ENCODE results near the gene MTRF1. TPM values are rescaled to one million over a fixed set of nuclear protein-coding genes. Genes with fewer than 3 reads are reported as not detected.
"Not testable (repeated sequence)": the region's sequence is repeated elsewhere in the genome, so short reads cannot be mapped to it uniquely, and the experiment has no call there.

Gene MTRF1
- total RNA-seq, 1 experiment from 2014 or later: 9.6 TPM

GRCh38 chr13:41282129-41282571, 18.8 kb upstream of the MTRF1 start:
- DNase-seq (ENCODE audit: low read depth): peak; percentile 43

DNA sequence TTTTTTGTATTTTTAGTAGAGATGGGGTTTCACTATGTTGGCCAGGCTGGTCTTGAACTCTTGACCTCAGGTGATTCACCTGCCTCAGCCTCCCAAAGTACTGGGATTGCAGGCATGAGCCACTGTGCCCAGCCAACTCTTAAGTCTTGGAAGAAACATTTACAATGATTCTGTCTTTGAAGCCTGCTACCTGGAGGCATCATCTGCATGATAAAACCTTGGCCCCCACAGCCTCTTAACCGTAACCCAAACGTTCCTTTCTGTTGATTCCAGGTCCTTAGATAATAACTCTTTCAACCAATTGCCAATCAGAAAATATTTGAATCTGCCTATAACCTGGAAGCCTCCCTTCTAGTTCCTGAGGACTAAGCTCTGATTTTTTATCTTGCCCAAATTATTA, 15.8 kb upstream of the MTRF1 start:
- DNase-seq (ENCODE audit: low read depth): not testable (repeated sequence)

DNA sequence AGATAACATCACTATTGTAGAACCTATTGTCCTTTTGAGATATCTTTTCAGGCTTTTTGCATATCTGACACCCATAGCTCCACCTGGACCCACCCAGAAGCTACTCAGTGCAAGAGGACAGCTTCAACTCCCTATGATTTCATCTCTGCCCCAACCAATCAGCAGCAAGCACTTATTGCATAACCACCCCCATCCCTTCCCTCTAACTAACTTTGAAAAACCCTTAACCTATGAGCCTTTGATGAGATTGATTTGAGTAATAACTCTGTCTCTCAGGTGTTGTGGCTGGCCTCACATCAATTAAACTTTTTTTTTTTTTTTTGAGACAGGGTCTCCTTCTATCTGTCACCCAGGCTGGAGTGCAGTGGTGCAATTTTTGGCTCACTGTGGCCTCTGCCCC, 13.4 kb upstream of the MTRF1 start:
- no peak for DNase-seq (ENCODE audit: low read depth)

GRCh38 chr13:41274881-41275280, 11.5 kb upstream of the MTRF1 start:
- DNase-seq (ENCODE audit: low read depth): no peak

DNA sequence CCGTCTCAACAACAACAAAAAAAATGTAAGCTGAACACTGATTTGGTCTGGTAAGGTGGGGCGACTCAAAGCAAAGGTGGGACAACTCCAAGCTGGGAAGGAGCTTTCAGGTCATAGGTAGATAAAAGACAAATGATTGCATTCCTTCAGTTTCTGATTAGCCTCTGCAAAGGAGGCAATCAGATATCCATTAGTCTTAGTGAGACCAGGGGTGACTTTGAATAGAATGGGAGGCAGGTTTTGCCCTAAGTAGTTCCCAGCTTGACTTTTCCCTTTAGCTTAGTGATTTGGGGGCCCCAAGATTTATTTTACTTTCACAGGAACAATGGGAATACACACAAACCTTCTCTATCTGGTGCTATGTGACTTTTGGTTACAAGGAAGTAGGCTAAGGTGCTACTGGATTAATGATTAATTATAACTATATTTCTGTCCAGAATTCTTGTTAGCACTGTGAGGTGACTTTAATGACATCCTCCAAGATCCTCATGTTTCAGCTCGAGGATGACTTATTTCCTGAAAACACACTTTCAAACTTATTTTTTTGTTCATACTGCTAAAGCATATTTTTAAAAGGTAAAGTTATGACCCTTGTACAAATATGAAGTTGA, 10.6 kb upstream of the MTRF1 start:
- no peak for DNase-seq (ENCODE audit: low read depth)

GRCh38 chr13:41271456-41272285, 8.3 kb upstream of the MTRF1 start:
- no peak for DNase-seq (ENCODE audit: low read depth)

GRCh38 chr13:41268764-41269163, 5.4 kb upstream of the MTRF1 start:
- peak; percentile 51 for DNase-seq (ENCODE audit: low read depth)

DNA sequence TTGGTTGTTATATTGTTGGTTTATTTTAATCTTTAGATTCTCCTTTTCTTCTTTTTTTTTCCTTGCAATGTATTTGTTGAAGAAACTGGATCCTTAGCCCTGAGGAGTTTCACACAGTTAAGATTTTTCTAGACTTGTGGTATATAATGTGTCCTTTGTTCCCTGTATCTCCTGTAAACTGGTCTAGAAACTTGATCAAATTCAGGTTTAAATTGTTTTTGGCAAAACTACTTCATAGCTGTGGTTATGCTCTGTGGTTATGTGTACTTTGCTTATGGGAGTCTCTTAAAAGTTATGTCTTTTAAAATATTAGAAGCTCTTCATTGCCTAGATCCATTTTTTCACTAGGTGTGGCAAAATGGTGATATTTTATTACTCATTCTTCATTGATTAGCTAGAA, 3.7 kb upstream of the MTRF1 start:
- peak; percentile 42 for DNase-seq (ENCODE audit: low read depth)

DNA sequence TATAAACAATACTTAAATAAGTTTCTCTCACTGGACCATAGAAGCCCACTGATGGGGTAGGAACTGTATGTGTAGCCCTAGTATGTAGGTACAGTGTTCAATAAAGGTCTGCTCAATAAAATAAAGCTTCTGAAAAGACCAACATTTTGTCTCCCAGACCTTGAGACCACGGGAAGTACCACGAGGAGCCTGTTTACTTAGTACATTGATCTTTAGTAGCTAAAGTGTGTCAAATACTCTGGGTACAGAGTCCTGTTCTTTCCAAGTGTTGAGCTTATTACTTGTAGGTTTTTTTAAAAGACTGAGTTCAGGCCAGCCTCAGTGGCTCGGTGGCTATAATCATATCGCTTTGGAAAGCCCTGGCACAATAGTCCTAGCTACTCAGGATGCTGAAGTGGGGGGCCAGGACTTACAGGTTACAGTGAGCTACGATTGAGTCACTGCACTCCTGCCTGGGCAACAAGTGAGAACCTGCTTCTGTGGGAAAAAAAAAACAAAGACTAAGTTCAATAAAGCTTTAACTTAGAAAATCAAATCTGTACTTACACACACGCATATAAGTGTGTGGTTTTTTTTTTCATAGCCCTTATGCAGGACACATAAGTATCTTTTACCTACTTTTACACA, 3.4 kb downstream of the MTRF1 start:
- DNase-seq (ENCODE audit: low read depth): no peak

- DNase-seq (ENCODE audit: low read depth): no peak
Observed at GRCh38 chr13:41257535-41257934, 5.8 kb downstream of the MTRF1 start.

GRCh38 chr13:41254902-41255301, 8.5 kb downstream of the MTRF1 start:
- DNase-seq (ENCODE audit: low read depth): no peak

- no peak for DNase-seq (ENCODE audit: low read depth)
Observed at GRCh38 chr13:41250993-41251392, 12.4 kb downstream of the MTRF1 start.

DNA sequence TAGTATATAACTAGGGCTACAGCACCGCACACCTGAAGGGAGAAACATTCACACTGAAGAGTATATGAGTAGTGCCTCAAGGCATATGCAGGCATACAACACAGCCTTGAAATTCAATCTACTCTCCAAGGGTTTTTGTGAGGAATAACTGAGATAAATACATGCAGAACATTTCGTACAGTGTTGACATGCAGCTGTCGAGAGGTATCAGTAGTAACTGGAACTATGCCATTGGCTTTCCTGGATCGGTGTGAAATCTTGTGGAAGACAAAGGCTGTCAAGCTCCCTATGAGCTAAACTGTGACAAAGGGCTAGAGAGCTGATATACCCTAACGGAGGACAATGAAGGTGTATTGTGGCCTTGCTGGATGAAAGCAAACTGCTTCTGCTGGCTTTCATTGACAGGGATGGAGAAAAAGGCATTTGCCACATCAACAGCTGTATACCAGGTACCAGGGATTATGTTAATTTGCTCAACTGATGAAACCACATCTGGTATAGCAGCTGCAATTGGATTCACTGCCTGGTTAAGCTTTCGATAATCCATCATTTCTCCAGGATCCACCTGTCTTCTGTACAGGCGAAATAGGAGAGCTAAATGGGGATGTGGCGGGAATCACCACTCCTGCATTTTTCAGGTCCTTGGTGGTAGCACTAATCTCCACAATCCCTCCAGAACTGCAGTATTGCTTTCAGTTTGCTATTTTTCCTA, 16.3 kb downstream of the MTRF1 start:
- DNase-seq (ENCODE audit: low read depth): no peak

GRCh38 chr13:41244556-41244955, 18.8 kb downstream of the MTRF1 start:
- no peak for DNase-seq (ENCODE audit: low read depth)

DNA sequence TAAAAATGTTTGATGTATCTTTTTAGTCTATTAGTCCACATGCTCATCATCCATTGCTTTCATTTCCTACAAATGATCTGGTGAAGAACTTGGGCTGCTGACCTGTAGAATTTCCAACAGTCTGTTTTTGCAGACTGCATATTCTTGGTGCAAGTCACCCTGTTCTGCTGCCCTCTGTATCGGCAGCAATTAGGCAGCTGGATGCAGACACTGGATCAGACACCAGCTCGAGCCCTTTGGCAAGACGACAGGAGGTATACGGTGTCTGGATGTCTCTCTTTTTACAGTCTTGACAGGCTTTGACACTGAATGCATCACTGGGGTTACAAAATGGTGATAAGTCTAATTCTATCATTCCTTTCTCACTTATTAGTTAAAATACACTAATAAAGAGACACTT, 21.8 kb downstream of the MTRF1 start:
- no peak for DNase-seq (ENCODE audit: low read depth)

DNA sequence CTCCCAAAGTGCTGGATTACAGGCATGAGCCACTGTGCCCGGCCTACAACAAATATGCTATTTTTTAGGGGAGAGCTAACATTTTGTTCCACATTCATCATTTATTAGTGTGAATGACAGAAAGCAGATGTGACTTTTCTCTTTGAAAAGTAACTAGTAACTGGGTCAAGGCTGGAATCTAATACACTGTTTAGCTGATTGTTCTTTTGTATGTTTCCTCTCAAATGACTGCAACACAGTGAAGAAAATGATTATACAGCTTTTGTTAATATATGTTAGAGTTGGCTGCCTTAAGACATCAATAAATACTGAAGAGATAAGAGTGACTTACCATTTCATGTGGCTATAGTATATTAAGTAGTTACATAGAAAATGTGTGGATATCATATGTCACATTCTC, 27.0 kb downstream of the MTRF1 start:
- DNase-seq (ENCODE audit: low read depth): no peak

- DNase-seq (ENCODE audit: low read depth): no peak
Observed at GRCh38 chr13:41232578-41233480, 30.5 kb downstream of the MTRF1 start.

- DNase-seq (ENCODE audit: low read depth): peak; percentile 42
Observed at GRCh38 chr13:41231786-41232185, 31.6 kb downstream of the MTRF1 start.

- DNase-seq (ENCODE audit: low read depth): no peak
Observed at GRCh38 chr13:41231025-41231677, 32.2 kb downstream of the MTRF1 start.

DNA sequence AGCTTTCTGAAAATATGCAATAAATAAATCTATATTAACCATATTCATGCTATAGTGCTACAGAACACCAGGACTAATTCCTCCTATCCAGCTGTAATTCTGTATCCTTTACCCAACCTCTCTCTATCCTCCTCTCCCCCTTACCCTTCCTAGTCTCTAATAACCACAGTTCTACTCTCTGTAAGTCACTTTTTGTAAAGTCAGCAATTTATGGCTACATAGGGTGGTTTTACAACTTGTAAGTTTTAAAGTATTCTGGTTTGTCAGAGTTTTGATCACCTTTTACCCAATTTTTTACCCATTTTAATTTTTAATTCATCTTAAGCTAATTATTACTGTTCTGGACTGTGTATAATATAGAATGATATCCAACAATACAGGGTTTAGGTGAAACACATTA, 34.0 kb downstream of the MTRF1 start:
- no peak for DNase-seq (ENCODE audit: low read depth)

Data from M059J (cell line).